Stromal cell of bone marrow (primary cell): ENCODE results near the gene MR1.
"Not testable (repeated sequence)": the region's sequence is repeated elsewhere in the genome, so short reads cannot be mapped to it uniquely, and the experiment has no call there.

Experiments used
- DNase-seq: peaks from one replicate; pipeline ENCODE4 v3.0.0-alpha.2; 2012; ENCODE audit warnings: low read depth

The MR1 gene

GRCh38 chr1:181032535-181032934, 1.2 kb upstream of the MR1 start:
- no peak for DNase-seq

GRCh38 chr1:181033128-181033798, 520 bp upstream of the MR1 start:
- DNase-seq = peak; percentile 37

GRCh38 chr1:181035210-181035609, 1.4 kb downstream of the MR1 start:
- not testable (repeated sequence) for DNase-seq

- no peak for DNase-seq
Measured at GRCh38 chr1:181036107-181036836, 2.5 kb downstream of the MR1 start.

- no peak for DNase-seq
Measured at GRCh38 chr1:181037386-181037785, 3.6 kb downstream of the MR1 start.

- no peak for DNase-seq
Measured at GRCh38 chr1:181038399-181038873, 4.7 kb downstream of the MR1 start.

GRCh38 chr1:181040284-181040865, 6.6 kb downstream of the MR1 start:
- DNase-seq = no peak

GRCh38 chr1:181043025-181043888, 9.5 kb downstream of the MR1 start:
- DNase-seq = no peak

GRCh38 chr1:181044449-181044966, 10.7 kb downstream of the MR1 start:
- DNase-seq = no peak

- not testable (repeated sequence) for DNase-seq
Measured at GRCh38 chr1:181045946-181046345, 12.2 kb downstream of the MR1 start.

- no peak for DNase-seq
Measured at GRCh38 chr1:181049378-181049777, 15.6 kb downstream of the MR1 start.

GRCh38 chr1:181050922-181051321, 17.1 kb downstream of the MR1 start:
- DNase-seq = no peak

GRCh38 chr1:181056560-181056959, 22.8 kb downstream of the MR1 start:
- DNase-seq = no peak

GRCh38 chr1:181057079-181057478, 23.3 kb downstream of the MR1 start:
- no peak for DNase-seq

- DNase-seq = no peak
Measured at GRCh38 chr1:181059435-181059834, 25.7 kb downstream of the MR1 start.

GRCh38 chr1:181060066-181060465, 26.3 kb downstream of the MR1 start:
- DNase-seq = no peak

- not testable (repeated sequence) for DNase-seq
Measured at GRCh38 chr1:181060947-181061346, 27.2 kb downstream of the MR1 start.

GRCh38 chr1:181061487-181061886, 27.7 kb downstream of the MR1 start:
- no peak for DNase-seq

- no peak for DNase-seq
Measured at GRCh38 chr1:181061891-181062835, 28.4 kb downstream of the MR1 start.

GRCh38 chr1:181062836-181063428, 29.1 kb downstream of the MR1 start:
- DNase-seq = peak; percentile 17
